ENCODE data around the gene RNF175. TPM values are rescaled to one million over a fixed set of nuclear protein-coding genes. Genes with fewer than 3 reads are reported as not detected.
"Not testable (repeated sequence)": the region's sequence is repeated elsewhere in the genome, so short reads cannot be mapped to it uniquely, and the experiment has no call there.

RNF175 gene
- total and polyA plus RNA-seq, 12 donors: 0.18 to 6.3 (median 1.1) TPM; not detected in 4

GRCh38 chr4:153668647-153669046, 91.2 kb downstream of the RNF175 start:
- DNase-seq: no peak
- WGBS, 4 donors: 73 to 82% (median 79%) methylated on average over 2 of the region's 2 CpGs
- Histone ChIP-seq H3K4me3 (no peak overlapping the region), H3K27ac (no peak overlapping the region), H3K36me3 (replicated peaks in 1 of 2) (no peaks in the 10 kb centered on the region), H3K27me3 (no peaks in the 10 kb centered on the region), H3K4me1 (replicated peaks in 1 of 2) (no peaks in the 10 kb centered on the region), H3K9me3 (replicated peaks in 1 of 3) (no peaks in the 10 kb centered on the region)
- intact Hi-C loops (cut with DNase I): no loop called here
- TF ChIP-seq, protein P1, sequence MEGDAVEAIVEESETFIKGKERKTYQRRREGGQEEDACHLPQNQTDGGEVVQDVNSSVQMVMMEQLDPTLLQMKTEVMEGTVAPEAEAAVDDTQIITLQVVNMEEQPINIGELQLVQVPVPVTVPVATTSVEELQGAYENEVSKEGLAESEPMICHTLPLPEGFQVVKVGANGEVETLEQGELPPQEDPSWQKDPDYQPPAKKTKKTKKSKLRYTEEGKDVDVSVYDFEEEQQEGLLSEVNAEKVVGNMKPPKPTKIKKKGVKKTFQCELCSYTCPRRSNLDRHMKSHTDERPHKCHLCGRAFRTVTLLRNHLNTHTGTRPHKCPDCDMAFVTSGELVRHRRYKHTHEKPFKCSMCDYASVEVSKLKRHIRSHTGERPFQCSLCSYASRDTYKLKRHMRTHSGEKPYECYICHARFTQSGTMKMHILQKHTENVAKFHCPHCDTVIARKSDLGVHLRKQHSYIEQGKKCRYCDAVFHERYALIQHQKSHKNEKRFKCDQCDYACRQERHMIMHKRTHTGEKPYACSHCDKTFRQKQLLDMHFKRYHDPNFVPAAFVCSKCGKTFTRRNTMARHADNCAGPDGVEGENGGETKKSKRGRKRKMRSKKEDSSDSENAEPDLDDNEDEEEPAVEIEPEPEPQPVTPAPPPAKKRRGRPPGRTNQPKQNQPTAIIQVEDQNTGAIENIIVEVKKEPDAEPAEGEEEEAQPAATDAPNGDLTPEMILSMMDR (IDR thresholded peaks at IDR 0.05): no peak
- TF ChIP-seq POLR2A (IDR thresholded peaks at IDR 0.05): no peak

DNA sequence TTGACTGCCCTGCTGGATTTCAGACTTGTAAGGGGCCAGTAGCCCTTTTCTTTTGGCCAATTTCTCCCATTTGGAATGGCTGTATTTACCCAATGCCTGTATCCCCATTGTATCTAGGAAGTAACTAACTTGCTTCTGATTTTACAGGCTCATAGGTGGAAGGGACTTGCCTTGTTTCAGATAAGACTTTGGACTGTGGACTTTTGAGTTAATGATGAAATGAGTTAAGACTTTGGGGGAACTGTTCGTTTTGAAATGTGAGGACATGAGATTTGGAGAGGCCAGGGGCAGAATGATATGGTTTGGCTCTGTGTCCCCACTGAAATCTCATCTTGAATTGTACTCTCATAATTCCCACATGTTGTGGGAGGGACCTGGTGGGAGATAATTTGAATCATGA, 93.3 kb downstream of the RNF175 start:
- WGBS, 4 donors: 46 to 58% (median 52%) methylated on average over 1 of the region's 1 CpG
- intact Hi-C loops (cut with DNase I): not testable (repeated sequence)

DNA sequence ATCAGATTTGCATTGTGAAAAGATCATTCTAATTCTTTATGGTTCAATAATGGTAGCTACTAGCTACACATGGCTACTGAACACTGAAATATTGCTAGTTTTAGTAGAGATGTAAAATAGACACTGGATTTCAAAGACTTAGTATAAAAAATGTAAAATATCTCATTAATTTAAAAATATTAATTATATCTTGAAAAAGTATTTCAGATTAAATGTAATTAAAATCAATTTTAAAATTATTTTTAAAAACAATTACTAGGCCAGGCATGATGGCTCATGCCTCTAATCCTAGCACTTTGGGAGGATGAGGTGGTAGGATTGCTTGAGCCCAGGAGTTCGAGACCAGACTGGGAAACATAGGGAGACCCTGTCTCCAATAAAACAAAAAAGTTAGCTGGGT, 96.2 kb downstream of the RNF175 start:
- H3K4me3 ChIP-seq: no peak overlapping the region
- DNase-seq: no peak
- intact Hi-C loops (cut with DNase I): no loop called here
- WGBS, 4 donors: 91 to 94% (median 92%) methylated on average over 1 of the region's 1 CpG
- H3K4me1 ChIP-seq (replicated peaks in 1 of 2): peaks cover 0 to 7% of the 10 kb centered on the region in 2 donors
- no peaks in the 10 kb centered on the region for H3K9me3 ChIP-seq (replicated peaks in 1 of 3)
- H3K27ac ChIP-seq: no peak overlapping the region
- TF ChIP-seq, protein P1 (IDR thresholded peaks at IDR 0.05): no peak
- no peak for TF ChIP-seq POLR2A (IDR thresholded peaks at IDR 0.05)
- H3K27me3 ChIP-seq: no peaks in the 10 kb centered on the region
- no peaks in the 10 kb centered on the region for H3K36me3 ChIP-seq (replicated peaks in 1 of 2)

More for the DNA sequence above, 93.3 kb downstream of the RNF175 start:
- H3K36me3 ChIP-seq (replicated peaks in 1 of 2); H3K4me3 ChIP-seq; H3K4me1 ChIP-seq (replicated peaks in 1 of 2); H3K27ac ChIP-seq; DNase-seq; H3K9me3 ChIP-seq (replicated peaks in 1 of 3); H3K27me3 ChIP-seq: not testable (repeated sequence)

DNA sequence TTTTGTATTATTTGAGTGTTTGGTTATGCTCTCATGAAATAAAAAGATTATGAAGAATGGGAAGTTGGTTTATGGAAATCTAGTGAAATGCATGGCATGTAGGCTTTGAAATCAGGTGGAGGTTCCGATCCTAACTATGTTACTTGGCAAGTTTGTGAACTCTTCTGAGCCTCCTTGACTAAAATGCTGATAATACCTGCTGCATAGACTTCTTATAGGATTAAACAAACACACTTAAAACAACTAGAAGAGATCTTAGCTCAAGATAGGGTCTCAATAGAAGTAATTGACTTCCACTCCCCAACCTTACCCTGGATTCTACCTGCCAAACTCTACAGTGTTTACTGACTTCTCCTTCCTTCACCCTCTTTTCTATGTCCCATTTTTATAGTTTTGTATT, 97.9 kb downstream of the RNF175 start:
- TF ChIP-seq, protein P1 (IDR thresholded peaks at IDR 0.05): no peak
- no peak for TF ChIP-seq POLR2A (IDR thresholded peaks at IDR 0.05)
- Histone ChIP-seq H3K4me1 (replicated peaks in 1 of 2) (peaks cover 0 to 7% of the 10 kb centered on the region in 2 donors), H3K27ac (peak overlapping the region in 2 of 5 donors; percentile 36 to 39), H3K4me3 (no peak overlapping the region), H3K27me3 (no peaks in the 10 kb centered on the region), H3K9me3 (replicated peaks in 1 of 3) (no peaks in the 10 kb centered on the region), H3K36me3 (replicated peaks in 1 of 2) (no peaks in the 10 kb centered on the region)
- intact Hi-C loops (cut with DNase I): no loop called here
- DNase-seq: no peak
- 74 to 94% (median 89%) methylated on average over 1 of the region's 1 CpG for WGBS, 4 donors

- H3K36me3 ChIP-seq (replicated peaks in 1 of 2): no peaks in the 10 kb centered on the region
- H3K4me3 ChIP-seq: no peak overlapping the region
- peaks cover 0 to 7% of the 10 kb centered on the region in 2 donors for H3K4me1 ChIP-seq (replicated peaks in 1 of 2)
- H3K27ac ChIP-seq: peak overlapping the region in 4 of 5 donors; percentile 15 to 75 (median 53)
- no peaks in the 10 kb centered on the region for H3K27me3 ChIP-seq
- no peak for TF ChIP-seq POLR2A (IDR thresholded peaks at IDR 0.05)
- TF ChIP-seq, protein P1 (IDR thresholded peaks at IDR 0.05): no peak
- WGBS, 4 donors: 57 to 75% (median 64%) methylated on average over 6 of the region's 6 CpGs
- intact Hi-C loops (cut with DNase I): no loop called here
- DNase-seq: no peak
- H3K9me3 ChIP-seq (replicated peaks in 1 of 3): no peaks in the 10 kb centered on the region
Observed at GRCh38 chr4:153661215-153661822, 98.5 kb downstream of the RNF175 start.

Measured in adrenal gland (tissue), 12 donors.